KBM-7 (cell line): ENCODE results near the gene PNMA1.

ENCODE experiments used
- DNase-seq: peaks from one replicate; pipeline ENCODE4 v3.0.0-alpha.2; 2015
- in situ Hi-C: fragments of 300-500 bp; cut with MboI; formaldehyde crosslinking; loops from 2 replicates; pipeline ENCODE4 v1.14.3; 2020; ENCODE audit warnings: low sequenced_read_pairs, low pct_unique_long_range_greater_than_20kb, mixed read lengths

Gene PNMA1

DNA sequence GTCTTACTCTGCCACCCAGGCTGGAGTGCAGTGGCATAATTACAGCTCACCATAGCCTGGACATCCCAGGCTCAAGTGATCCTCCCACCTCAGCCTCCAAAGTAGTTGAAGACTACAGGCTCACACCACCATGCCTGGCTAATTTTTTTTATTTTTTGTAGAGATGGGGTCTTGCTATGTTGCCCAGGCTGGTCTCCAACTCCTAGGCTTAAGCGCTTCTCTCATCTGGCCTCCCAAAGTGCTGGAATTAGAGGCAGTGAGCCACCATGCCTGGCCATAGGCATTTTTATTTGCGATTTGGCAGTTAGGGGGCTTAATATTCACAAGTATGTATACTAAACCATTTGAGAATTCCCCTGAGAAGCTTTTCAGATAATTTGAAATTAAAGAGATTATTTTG lies 19.1 kb downstream of the PNMA1 start:
- in situ Hi-C loops, result no loop called here
- no peak for DNase-seq

- DNase-seq, result no peak
- in situ Hi-C loops, result no loop called here
Measured at GRCh38 chr14:73694083-73694482, 20.1 kb downstream of the PNMA1 start.

DNA sequence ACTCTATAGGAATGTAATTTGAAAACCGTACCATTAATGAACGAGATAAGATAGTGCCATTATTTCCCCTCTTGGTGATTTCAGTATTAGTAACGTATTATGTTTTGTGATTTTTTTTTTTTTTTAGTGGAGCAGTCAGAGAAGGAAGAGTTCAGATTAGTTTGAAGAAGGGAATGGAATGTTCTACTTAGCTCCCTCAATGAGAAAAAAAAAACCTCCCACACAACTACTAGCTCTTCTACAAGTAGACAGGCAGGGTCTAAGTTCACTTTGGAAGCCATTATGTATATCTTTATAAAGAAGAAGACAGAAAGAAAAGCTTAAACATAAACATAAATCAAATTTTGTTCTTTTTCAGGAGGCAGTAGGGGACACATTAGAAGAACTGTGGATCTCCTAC lies 27.3 kb downstream of the PNMA1 start:
- DNase-seq, result no peak
- in situ Hi-C loops, result no loop called here

GRCh38 chr14:73685328-73685727 lies 28.9 kb downstream of the PNMA1 start:
- in situ Hi-C loops, result no loop called here

DNA sequence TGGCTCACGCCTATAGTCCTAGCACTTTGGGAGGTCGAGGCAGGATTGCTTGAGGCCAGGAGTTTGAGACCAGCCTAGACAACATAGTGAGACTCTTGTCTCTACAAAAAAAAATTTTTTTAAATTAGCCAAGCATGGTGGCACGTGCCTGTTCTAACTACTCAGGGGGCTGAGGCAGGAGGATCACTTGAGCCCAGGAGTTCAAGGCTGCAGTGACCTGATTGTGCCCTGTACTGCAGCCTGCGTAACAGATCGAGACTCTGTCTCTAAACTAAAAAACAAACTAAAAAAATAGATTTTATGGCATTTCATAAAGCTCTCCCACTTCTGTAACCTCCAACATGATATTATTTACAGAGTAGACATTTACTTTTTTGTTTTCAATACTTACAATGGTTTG lies 29.6 kb downstream of the PNMA1 start:
- DNase-seq, result no peak

More at GRCh38 chr14:73685328-73685727, 28.9 kb downstream of the PNMA1 start:
- DNase-seq, result peak; percentile 26

GRCh38 chr14:73680821-73681220 lies 33.4 kb downstream of the PNMA1 start:
- in situ Hi-C loops, result no loop called here
- no peak for DNase-seq

More for the DNA sequence above, 29.6 kb downstream of the PNMA1 start:
- in situ Hi-C loops, result no loop called here

DNA sequence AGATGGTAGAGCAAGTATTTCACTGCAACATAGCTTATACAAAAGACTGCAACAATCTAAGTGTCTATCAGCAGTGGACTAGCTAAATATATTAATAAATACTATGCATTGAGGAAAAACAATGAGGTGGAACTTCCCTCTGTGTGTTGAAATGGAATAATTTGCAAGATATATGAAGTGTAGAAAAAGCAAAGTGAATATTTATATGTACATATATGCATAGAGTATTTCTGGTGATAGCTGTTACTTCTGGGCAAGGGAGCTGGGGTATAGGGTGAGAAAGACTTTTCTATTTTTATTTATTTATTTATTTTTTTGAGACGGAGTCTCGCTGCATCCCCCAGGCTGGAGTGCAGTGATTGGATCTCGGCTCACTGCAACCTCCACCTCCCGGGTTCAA lies 35.5 kb downstream of the PNMA1 start:
- in situ Hi-C loops, result no loop called here
- DNase-seq, result no peak

GRCh38 chr14:73674986-73675385 lies 39.2 kb downstream of the PNMA1 start:
- in situ Hi-C loops, result no loop called here
- no peak for DNase-seq

DNA sequence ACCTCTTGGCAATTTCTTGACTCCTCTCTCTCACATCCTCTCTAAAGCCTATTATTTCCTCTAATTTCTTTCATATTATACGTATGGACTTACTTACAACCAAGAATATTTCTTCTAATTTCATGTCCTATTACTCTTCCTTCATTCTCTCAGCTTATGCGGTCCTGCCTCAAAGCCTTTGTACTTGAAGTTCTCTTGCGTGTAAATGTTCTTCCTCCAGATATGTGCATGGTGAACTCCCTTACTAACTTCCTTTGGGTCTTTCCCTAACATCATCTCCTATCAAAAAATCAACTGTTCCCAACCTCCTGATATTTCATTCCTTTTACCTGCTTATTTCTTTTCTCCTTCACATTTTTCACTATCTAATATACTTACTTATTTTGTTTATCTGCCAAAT lies 46.3 kb downstream of the PNMA1 start:
- no peak for DNase-seq
- in situ Hi-C loops, result no loop called here

DNA sequence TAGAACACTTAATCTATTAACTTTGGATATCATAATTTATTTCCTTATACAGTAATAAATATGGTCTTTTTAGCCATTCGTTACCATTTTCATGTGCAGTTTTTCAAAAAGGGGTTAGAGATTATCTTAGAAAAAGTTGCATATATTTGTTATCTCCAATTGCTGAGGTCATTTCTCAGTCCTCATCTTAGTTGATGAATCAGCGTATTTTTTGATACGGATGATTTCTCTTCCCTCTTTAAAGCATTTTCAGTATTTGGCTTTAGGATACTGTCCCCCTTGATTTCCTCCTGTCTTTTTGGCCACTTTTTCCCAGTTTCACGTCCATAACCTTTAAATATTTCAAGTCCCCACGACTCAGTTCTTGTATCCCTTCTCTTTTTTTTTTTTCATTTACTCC lies 47.6 kb downstream of the PNMA1 start:
- in situ Hi-C loops, result no loop called here
- no peak for DNase-seq

DNA sequence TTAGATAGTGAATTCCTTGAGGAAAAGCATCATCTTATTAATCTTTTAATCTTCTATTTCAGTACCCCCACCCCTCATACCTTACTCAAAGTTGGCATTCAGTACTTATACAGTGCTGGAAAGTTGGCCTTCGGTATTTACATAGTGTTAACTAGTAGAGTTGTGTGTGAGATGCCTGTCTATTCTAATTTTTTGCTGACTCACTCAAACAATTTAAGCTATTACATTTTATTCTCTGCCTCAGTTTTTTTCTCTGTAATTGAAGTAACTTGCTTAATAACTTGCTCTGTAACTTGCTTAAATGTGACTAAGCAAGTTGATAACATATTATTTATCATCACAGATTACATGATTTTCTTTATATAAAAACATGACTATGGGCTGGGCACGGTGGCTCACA lies 49.1 kb downstream of the PNMA1 start:
- in situ Hi-C loops, result no loop called here
- no peak for DNase-seq

GRCh38 chr14:73663548-73664212 lies 50.5 kb downstream of the PNMA1 start:
- in situ Hi-C loops, result no loop called here
- peak; percentile 22 for DNase-seq

DNA sequence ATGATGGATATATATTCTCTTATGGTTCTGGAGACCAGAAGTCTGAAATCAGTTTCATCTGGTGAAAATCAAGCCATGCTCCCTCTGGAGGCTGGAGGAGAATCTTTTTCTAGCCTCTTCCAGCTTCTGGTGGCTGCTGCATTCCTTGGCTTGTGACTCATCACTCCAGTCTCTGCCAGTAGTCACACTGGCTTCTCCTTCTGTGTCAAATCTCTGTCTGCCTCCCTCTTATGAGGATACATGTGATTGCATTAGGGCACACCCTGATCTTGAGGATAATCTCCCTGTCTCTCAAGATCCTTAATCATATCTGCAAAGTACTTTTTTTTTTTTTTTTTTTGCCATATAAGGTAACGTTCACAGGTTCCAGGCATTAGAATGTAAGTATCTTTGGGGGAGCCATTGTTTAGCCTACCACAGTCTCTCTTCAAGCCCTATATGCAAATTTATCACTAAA lies 51.7 kb downstream of the PNMA1 start:
- in situ Hi-C loops, result no loop called here
- peak; percentile 25 for DNase-seq

- in situ Hi-C loops, result no loop called here
- DNase-seq, result no peak
Measured at GRCh38 chr14:73661872-73662271, 52.3 kb downstream of the PNMA1 start.
